ENCODE measurements around the gene HPSE.

Gene HPSE

DNA sequence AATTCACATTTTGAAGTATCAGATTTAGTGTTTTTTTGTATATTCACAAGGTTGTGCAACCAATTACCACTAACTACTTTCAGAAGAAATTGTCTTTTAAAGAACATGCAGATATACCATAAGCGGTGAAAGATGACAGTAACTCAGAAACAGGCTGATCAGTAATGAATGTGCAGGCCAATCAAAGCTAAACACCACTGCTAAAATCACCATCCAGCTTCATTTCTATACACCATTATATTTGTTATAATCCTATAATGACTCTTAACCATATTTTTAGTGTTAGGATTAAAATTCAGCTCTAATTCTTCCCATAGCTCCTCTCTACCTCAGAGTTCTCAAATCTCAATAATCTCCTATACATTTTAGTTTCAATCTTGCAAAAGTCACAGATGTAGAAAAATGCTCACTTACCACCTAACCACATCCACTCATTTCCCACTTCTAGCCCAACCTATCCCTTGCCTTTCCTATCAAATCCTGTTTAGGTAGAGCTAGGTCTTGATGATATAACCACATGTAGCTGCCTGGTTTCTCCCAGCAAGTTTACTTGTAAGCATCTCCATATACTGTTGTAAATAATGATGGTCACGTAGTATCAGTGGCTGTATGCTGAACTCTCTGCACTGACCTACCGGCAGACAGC lies 66.7 kb downstream of the HPSE start:
- DNase-seq (ENCODE audit: extremely low spot score): no peak
- TF ChIP-seq ARNT (IDR thresholded peaks at IDR 0.05): no peak
- TF ChIP-seq L3MBTL2 (conservative IDR thresholded peaks at IDR 0.05): no peak
- no peak for TF ChIP-seq NFRKB (IDR thresholded peaks at IDR 0.05)
- no peak for TF ChIP-seq ZNF384 (IDR thresholded peaks at IDR 0.05)
- no peak for TF ChIP-seq ELF4 (IDR thresholded peaks at IDR 0.05)
- ChIA-PET POLR2A (no interaction called here), CTCF (no interaction called here)

DNA sequence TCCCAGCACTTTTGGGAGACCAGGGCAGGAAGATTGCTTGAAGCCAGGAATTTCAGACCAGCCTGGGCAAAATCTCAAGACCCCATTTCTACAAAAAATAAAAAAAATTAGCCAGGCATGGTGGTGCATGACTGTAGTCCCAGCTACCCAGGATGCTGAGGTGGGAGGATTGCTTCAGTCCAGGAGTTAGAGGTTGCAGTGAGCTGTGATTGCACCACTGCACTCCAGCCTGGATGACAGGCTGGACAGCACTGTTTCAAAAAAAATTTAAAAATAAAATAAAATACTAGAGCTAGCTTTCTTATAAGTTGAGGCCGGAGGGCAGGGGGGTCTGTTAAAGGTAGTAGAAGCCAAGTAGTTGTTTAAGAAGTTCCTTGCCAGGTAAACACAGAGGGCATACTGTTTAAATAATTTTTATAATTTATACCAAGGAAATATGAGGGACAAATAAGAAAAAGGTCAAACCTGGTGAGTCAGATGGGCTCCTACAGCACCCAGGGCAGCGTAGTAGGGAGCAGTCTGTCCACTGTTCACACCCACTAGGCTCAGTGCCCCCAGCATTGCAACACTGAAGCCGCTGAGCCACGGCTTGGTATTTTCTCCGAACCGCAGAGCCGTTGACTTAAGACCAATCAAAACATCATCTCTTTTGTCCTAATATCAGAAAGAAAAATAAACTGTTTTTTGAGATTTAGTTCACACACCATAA lies 67.4 kb downstream of the HPSE start:
- TF ChIP-seq TARDBP (IDR thresholded peaks at IDR 0.05) (no peak), ZNF384 (IDR thresholded peaks at IDR 0.05) (no peak), ARNT (IDR thresholded peaks at IDR 0.05) (no peak), BHLHE40 (IDR thresholded peaks at IDR 0.05; ENCODE audit: borderline replicate concordance) (no peak), NFRKB (IDR thresholded peaks at IDR 0.05) (no peak), LEF1 (IDR thresholded peaks at IDR 0.05; ENCODE audit: borderline replicate concordance) (no peak), SUZ12 (IDR thresholded peaks at IDR 0.05) (no peak), FOXM1 (IDR thresholded peaks at IDR 0.05; ENCODE audit: borderline replicate concordance) (no peak), SP1 (IDR thresholded peaks at IDR 0.05) (no peak), CTBP1 (IDR thresholded peaks at IDR 0.05; ENCODE audit: borderline replicate concordance) (no peak), ELF4 (IDR thresholded peaks at IDR 0.05) (no peak), FOXA1 (IDR thresholded peaks at IDR 0.05) (no peak), L3MBTL2 (conservative IDR thresholded peaks at IDR 0.05) (no peak), FOXK2 (IDR thresholded peaks at IDR 0.05) (no peak), HDGF (IDR thresholded peaks at IDR 0.05; ENCODE audit: borderline replicate concordance) (no peak)
- TF ChIP-seq, protein P1, sequence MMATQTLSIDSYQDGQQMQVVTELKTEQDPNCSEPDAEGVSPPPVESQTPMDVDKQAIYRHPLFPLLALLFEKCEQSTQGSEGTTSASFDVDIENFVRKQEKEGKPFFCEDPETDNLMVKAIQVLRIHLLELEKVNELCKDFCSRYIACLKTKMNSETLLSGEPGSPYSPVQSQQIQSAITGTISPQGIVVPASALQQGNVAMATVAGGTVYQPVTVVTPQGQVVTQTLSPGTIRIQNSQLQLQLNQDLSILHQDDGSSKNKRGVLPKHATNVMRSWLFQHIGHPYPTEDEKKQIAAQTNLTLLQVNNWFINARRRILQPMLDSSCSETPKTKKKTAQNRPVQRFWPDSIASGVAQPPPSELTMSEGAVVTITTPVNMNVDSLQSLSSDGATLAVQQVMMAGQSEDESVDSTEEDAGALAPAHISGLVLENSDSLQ (IDR thresholded peaks at IDR 0.05): no peak
- ChIA-PET CTCF (interaction anchor here (0.8 kb wide), 1 partner anchor 14 kb away, joined by 3 read pairs; no protein-coding TSS in a partner anchor), POLR2A (interaction anchor here (1.4 kb wide), 1 partner anchor 17 kb away, joined by 4 read pairs; the partner anchor contains the start of gene COQ2)
- no peak for DNase-seq (ENCODE audit: extremely low spot score)

DNA sequence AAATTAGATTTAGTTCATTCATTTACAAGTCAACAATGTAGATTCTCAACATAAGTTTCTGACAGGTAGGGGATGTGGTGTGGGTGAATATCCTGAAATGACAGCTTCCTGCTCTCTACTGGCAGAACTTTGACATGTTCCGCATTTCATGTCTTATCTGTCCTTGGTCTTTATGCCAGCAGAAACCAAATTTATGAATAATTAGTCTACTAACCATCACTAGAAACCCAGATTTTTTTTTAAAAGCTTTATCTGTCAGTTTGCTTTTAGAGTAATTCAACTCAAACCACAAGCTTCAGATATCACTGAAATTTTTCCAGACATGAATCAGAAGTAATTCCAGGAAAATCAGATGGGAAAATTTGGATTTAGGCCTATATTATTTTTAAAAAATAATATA lies 68.0 kb downstream of the HPSE start:
- ChIA-PET CTCF (interaction anchor here (0.8 to 1.1 kb wide), 2 partner anchors 14 to 16 kb away, joined by 3 to 4 read pairs; no protein-coding TSS in a partner anchor), POLR2A (interaction anchor here (1.4 kb wide), 1 partner anchor 18 kb away, joined by 4 read pairs; the partner anchor contains the start of gene COQ2)
- TF ChIP-seq ZNF384 (IDR thresholded peaks at IDR 0.05) (no peak), SP1 (IDR thresholded peaks at IDR 0.05) (no peak), FOXK2 (IDR thresholded peaks at IDR 0.05) (no peak), FOXM1 (IDR thresholded peaks at IDR 0.05; ENCODE audit: borderline replicate concordance) (no peak), ELF4 (IDR thresholded peaks at IDR 0.05) (no peak), NFRKB (IDR thresholded peaks at IDR 0.05) (no peak), L3MBTL2 (conservative IDR thresholded peaks at IDR 0.05) (no peak), TARDBP (IDR thresholded peaks at IDR 0.05) (no peak), FOXA1 (IDR thresholded peaks at IDR 0.05) (no peak)
- DNase-seq (ENCODE audit: extremely low spot score): no peak

DNA sequence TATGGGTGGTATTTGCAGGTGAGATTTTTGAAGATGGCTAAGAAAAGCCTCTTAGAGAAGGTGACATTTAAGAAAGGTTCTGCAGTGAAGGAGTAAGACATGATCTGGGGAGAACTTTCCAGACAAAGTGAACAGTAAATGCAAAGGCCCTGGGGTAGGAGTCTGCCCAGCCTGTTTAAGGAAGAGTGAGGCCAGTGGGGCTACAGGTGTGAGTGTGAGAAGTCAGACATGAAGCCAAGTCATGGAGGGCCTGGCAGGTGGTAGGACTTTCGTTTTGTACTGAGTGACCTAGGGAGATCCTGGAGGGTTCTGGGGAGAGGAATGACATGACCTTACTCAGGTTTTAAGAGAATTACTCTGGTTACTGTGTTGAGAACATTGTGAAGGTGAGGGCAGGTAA lies 71.5 kb downstream of the HPSE start:
- no peak for DNase-seq (ENCODE audit: extremely low spot score)
- TF ChIP-seq TARDBP (IDR thresholded peaks at IDR 0.05) (no peak), FOXK2 (IDR thresholded peaks at IDR 0.05) (no peak), BHLHE40 (IDR thresholded peaks at IDR 0.05; ENCODE audit: borderline replicate concordance) (no peak), LEF1 (IDR thresholded peaks at IDR 0.05; ENCODE audit: borderline replicate concordance) (no peak), FOXM1 (IDR thresholded peaks at IDR 0.05; ENCODE audit: borderline replicate concordance) (no peak), CTBP1 (IDR thresholded peaks at IDR 0.05; ENCODE audit: borderline replicate concordance) (no peak), SP1 (IDR thresholded peaks at IDR 0.05) (no peak), L3MBTL2 (conservative IDR thresholded peaks at IDR 0.05) (no peak)
- TF ChIP-seq, protein P1 (IDR thresholded peaks at IDR 0.05): no peak
- ChIA-PET POLR2A (no interaction called here), CTCF (no interaction called here)

DNA sequence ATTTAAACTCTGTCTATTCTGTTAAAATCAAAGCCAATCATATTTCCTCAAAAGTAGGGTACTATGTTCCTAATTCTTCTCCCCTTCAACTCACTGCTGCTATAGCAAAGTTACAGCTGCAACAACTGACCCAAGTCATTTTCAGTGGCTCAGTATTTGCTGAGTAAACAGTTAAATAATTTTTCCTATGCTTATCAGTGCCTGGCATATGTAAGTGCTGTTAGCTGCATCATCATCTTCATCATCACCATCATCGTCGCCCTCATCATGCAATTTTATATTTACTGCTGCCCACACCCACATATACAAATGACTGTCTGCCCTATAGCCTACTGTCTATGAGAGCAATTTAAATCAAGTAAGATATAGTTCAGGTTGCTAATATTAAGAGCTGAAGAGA lies 72.0 kb downstream of the HPSE start:
- ChIA-PET POLR2A (no interaction called here), CTCF (no interaction called here)
- TF ChIP-seq ELF4 (IDR thresholded peaks at IDR 0.05) (no peak), FOXM1 (IDR thresholded peaks at IDR 0.05; ENCODE audit: borderline replicate concordance) (no peak), HDGF (IDR thresholded peaks at IDR 0.05; ENCODE audit: borderline replicate concordance) (no peak), BHLHE40 (IDR thresholded peaks at IDR 0.05; ENCODE audit: borderline replicate concordance) (no peak), CTBP1 (IDR thresholded peaks at IDR 0.05; ENCODE audit: borderline replicate concordance) (no peak), LEF1 (IDR thresholded peaks at IDR 0.05; ENCODE audit: borderline replicate concordance) (no peak), FOXA1 (IDR thresholded peaks at IDR 0.05) (no peak), ZNF384 (IDR thresholded peaks at IDR 0.05) (no peak), FOXK2 (IDR thresholded peaks at IDR 0.05) (no peak), SUZ12 (IDR thresholded peaks at IDR 0.05) (no peak)
- TF ChIP-seq, protein P1 (IDR thresholded peaks at IDR 0.05): no peak
- DNase-seq (ENCODE audit: extremely low spot score): no peak

DNA sequence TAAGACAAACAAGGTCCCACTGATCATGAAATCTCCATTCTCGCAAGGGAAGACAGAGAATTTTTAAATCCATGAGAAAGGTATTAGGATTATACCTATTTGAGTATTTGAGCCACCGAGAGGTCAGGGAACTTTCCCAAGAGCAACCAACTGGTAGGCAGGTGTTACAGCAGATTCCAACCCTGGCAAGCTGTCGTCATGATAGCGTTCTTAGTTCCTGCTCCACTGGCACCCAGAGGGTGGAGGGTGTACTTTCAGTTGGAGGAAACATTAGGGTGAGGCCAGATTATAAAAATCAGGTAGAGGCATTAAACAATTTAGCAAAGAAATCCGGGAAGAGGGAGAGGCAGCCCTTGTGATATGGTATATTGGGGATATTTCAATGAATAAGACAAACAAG lies 73.3 kb downstream of the HPSE start:
- DNase-seq (ENCODE audit: extremely low spot score): no peak
- ChIA-PET CTCF (interaction anchor here (0.7 to 1.4 kb wide), 3 partner anchors 13 to 465 kb away, joined by 3 to 9 read pairs (median 4); no protein-coding TSS in a partner anchor), POLR2A (interaction anchor here (2.3 kb wide), 1 partner anchor 23 kb away, joined by 6 read pairs; the partner anchor contains the start of gene COQ2)
- TF ChIP-seq CTBP1 (IDR thresholded peaks at IDR 0.05; ENCODE audit: borderline replicate concordance): no peak
